HG02588 (cell line): ENCODE results near the gene RAD51B.
"Not testable (repeated sequence)": the region's sequence is repeated elsewhere in the genome, so short reads cannot be mapped to it uniquely, and the experiment has no call there.

Source experiments
- ATAC-seq: cut with Tn5 transposase; IDR thresholded peaks from one replicate; pipeline ENCODE4 v1.9.1; 2021; ENCODE audit warnings: mild to moderate bottlenecking, moderate library complexity; ENCODE audit not compliant: unreplicated experiment

The RAD51B gene

GRCh38 chr14:67819563-67820421 lies at the start of gene RAD51B:
Gene RAD51B, plus strand, starts transcription at chr14:67819779.
- peak; percentile 63 for ATAC-seq

- ATAC-seq = no peak
Measured at GRCh38 chr14:67773844-67774377, 45.7 kb upstream of the RAD51B start.

- ATAC-seq = no peak
Measured at GRCh38 chr14:67776653-67777322, 42.8 kb upstream of the RAD51B start.

- no peak for ATAC-seq
Measured at GRCh38 chr14:67778792-67779191, 40.8 kb upstream of the RAD51B start.

GRCh38 chr14:67782090-67782489 lies 37.5 kb upstream of the RAD51B start:
- ATAC-seq = no peak

GRCh38 chr14:67784244-67784823 lies 35.2 kb upstream of the RAD51B start:
- ATAC-seq = no peak

- ATAC-seq = no peak
Measured at GRCh38 chr14:67785270-67786109, 34.1 kb upstream of the RAD51B start.

- ATAC-seq = no peak
Measured at GRCh38 chr14:67787673-67788072, 31.9 kb upstream of the RAD51B start.

- no peak for ATAC-seq
Measured at GRCh38 chr14:67798731-67799130, 20.8 kb upstream of the RAD51B start.

- ATAC-seq = no peak
Measured at GRCh38 chr14:67800743-67801142, 18.8 kb upstream of the RAD51B start.

GRCh38 chr14:67806246-67806645 lies 13.3 kb upstream of the RAD51B start:
- ATAC-seq = no peak

- ATAC-seq = no peak
Measured at GRCh38 chr14:67814821-67815220, 4.8 kb upstream of the RAD51B start.

GRCh38 chr14:67815573-67816225 lies 3.9 kb upstream of the RAD51B start:
- ATAC-seq = no peak

GRCh38 chr14:67816326-67817002 lies 3.1 kb upstream of the RAD51B start, which contains the start of gene ZFYVE26:
Gene ZFYVE26, minus strand, starts transcription at chr14:67816590. Its CDS starts 627 bp downstream, at chr14:67815963.
- ATAC-seq = peak; percentile 83

- no peak for ATAC-seq
Measured at GRCh38 chr14:67817750-67818438, 1.7 kb upstream of the RAD51B start.

GRCh38 chr14:67818476-67818875 lies 1.1 kb upstream of the RAD51B start:
- ATAC-seq = not testable (repeated sequence)

- ATAC-seq = no peak
Measured at GRCh38 chr14:67820428-67820971, 921 bp downstream of the RAD51B start.

GRCh38 chr14:67821121-67821520 lies 1.5 kb downstream of the RAD51B start:
- no peak for ATAC-seq

GRCh38 chr14:67831113-67831512 lies 11.5 kb downstream of the RAD51B start:
- no peak for ATAC-seq
